ENCODE results near the gene HEXD.

Gene HEXD

GRCh38 chr17:82483836-82484235 lies 65.7 kb downstream of the HEXD start:
- in situ Hi-C loops (cut with HindIII; ENCODE audit: low sequenced_read_pairs) = no loop called here

- in situ Hi-C loops (cut with HindIII; ENCODE audit: low sequenced_read_pairs) = loop anchor here (5.0 kb wide), 1 partner anchor 66 kb away; no protein-coding TSS in a partner anchor
Measured at GRCh38 chr17:82486231-82487094, 68.3 kb downstream of the HEXD start.

- in situ Hi-C loops (cut with HindIII; ENCODE audit: low sequenced_read_pairs) = loop anchor here (5.0 kb wide), 1 partner anchor 64 kb away; no protein-coding TSS in a partner anchor
Measured at GRCh38 chr17:82487910-82488309, 69.8 kb downstream of the HEXD start.

GRCh38 chr17:82489117-82489516 lies 71.0 kb downstream of the HEXD start:
- in situ Hi-C loops (cut with HindIII; ENCODE audit: low sequenced_read_pairs) = loop anchor here (5.0 kb wide), 1 partner anchor 63 kb away; no protein-coding TSS in a partner anchor

GRCh38 chr17:82489851-82490511 lies 71.8 kb downstream of the HEXD start:
- in situ Hi-C loops (cut with HindIII; ENCODE audit: low sequenced_read_pairs) = loop anchor here (5.0 kb wide), 1 partner anchor 62 kb away; no protein-coding TSS in a partner anchor

- in situ Hi-C loops (cut with HindIII; ENCODE audit: low sequenced_read_pairs) = no loop called here
Measured at GRCh38 chr17:82490512-82491195, 72.5 kb downstream of the HEXD start.

GRCh38 chr17:82491196-82491530 lies 73.0 kb downstream of the HEXD start:
- in situ Hi-C loops (cut with HindIII; ENCODE audit: low sequenced_read_pairs) = no loop called here

- in situ Hi-C loops (cut with HindIII; ENCODE audit: low sequenced_read_pairs) = no loop called here
Measured at GRCh38 chr17:82491533-82491932, 73.4 kb downstream of the HEXD start.
